ENCODE measurements around the gene AFM.
"Not testable (repeated sequence)": the region's sequence is repeated elsewhere in the genome, so short reads cannot be mapped to it uniquely, and the experiment has no call there.

Gene AFM

DNA sequence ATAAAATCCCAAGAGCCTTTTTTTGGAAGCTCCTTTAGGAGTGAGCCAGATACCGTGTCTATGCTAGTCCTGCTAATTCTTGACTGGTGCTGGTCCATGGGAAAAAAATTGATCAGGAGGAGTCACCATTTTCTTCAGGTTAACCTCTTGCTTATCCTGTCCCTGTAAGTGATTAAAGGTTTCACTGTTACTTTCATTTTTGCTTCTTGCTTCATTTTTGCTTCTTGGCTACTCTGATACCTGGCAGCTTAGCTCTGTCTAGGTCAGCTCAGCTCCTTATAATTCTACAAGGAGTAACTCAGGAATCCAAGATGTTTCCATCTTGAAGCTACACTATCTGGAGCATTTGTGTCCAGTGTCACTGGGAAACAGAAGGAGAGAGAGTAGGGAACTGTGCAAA is 45.7 kb downstream of the AFM start:
- Histone ChIP-seq H3K4me1 (no peaks in the 10 kb centered on the region), H3K4me2 (no peak overlapping the region), H3K4me3 (no peak overlapping the region), H3K36me3 (no peaks in the 10 kb centered on the region), H4K20me1 (no peaks in the 10 kb centered on the region), H3K9ac (no peak overlapping the region), H3K27me3 (no peaks in the 10 kb centered on the region), H3K27ac (no peak overlapping the region), H3K9me3 (no peaks in the 10 kb centered on the region)
- no peak for TF ChIP-seq Cebpa-rat (IDR thresholded peaks at IDR 0.05)

- H3K9ac ChIP-seq, result no peak overlapping the region
- no peaks in the 10 kb centered on the region for H3K27me3 ChIP-seq
- no peak overlapping the region for H3K4me3 ChIP-seq
- no peak overlapping the region for H3K27ac ChIP-seq
- no peak overlapping the region for H3K4me2 ChIP-seq
- TF ChIP-seq Cebpa-rat (IDR thresholded peaks at IDR 0.05), result no peak
- no peaks in the 10 kb centered on the region for H3K36me3 ChIP-seq
- no peaks in the 10 kb centered on the region for H3K9me3 ChIP-seq
- no peaks in the 10 kb centered on the region for H3K4me1 ChIP-seq
- no peaks in the 10 kb centered on the region for H4K20me1 ChIP-seq
Observed at GRCh38 chr4:73528171-73528570, 46.6 kb downstream of the AFM start.

DNA sequence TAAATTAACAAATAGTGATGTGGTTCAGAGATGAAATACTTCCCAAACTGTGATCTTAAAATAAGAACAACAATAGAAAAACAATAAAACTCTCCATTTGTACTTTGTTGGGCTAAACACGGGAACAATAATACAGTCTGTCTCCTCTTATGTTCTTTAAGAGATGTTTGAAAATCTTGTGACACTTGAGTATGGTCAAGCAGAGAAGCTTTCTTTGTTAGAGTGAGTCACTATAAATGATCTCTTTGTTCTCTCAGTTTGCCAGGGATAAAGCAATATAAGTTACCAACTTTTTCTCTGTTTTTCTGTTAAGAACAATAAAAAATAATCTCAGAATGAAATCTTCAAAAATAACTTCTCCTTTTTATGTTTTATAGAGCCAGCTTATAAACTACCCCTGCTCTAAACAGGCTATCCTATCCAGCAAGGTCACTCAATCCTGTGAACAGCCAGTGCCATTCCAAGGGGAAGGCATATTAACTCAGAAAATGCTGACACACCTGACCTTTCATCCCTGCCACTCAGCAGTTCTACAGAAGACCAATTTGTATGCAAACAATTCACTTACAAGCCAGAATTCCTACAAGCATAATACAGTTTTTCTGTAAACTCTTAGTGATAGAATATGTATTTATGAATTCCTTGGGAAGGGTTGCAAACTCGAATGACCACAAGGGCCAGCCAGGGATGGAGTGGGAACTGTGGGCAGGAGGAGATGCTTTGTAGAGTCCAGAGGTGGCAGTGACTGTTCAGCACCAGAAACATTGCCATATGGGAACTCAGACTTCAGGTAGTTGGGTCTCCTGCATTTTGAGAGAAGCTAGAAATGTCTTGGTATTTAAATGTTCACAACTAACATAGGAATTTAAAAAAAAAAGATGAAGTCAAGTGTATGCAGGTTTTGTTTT is 52.2 kb downstream of the AFM start:
- no peak overlapping the region for H3K9ac ChIP-seq
- no peaks in the 10 kb centered on the region for H3K4me1 ChIP-seq
- no peaks in the 10 kb centered on the region for H3K36me3 ChIP-seq
- H3K4me2 ChIP-seq, result no peak overlapping the region
- no peak for TF ChIP-seq Cebpa-rat (IDR thresholded peaks at IDR 0.05)
- no peak overlapping the region for H3K27ac ChIP-seq
- H4K20me1 ChIP-seq, result no peaks in the 10 kb centered on the region
- H3K27me3 ChIP-seq, result no peaks in the 10 kb centered on the region
- H3K9me3 ChIP-seq, result no peaks in the 10 kb centered on the region
- H3K4me3 ChIP-seq, result no peak overlapping the region

- no peak overlapping the region for H3K4me3 ChIP-seq
- no peak overlapping the region for H3K4me2 ChIP-seq
- no peak overlapping the region for H3K27ac ChIP-seq
- H4K20me1 ChIP-seq, result no peaks in the 10 kb centered on the region
- no peaks in the 10 kb centered on the region for H3K36me3 ChIP-seq
- no peak for TF ChIP-seq Cebpa-rat (IDR thresholded peaks at IDR 0.05)
- no peaks in the 10 kb centered on the region for H3K9me3 ChIP-seq
- H3K27me3 ChIP-seq, result no peaks in the 10 kb centered on the region
- H3K4me1 ChIP-seq, result no peaks in the 10 kb centered on the region
- no peak overlapping the region for H3K9ac ChIP-seq
Observed at GRCh38 chr4:73538162-73538561, 56.6 kb downstream of the AFM start.

DNA sequence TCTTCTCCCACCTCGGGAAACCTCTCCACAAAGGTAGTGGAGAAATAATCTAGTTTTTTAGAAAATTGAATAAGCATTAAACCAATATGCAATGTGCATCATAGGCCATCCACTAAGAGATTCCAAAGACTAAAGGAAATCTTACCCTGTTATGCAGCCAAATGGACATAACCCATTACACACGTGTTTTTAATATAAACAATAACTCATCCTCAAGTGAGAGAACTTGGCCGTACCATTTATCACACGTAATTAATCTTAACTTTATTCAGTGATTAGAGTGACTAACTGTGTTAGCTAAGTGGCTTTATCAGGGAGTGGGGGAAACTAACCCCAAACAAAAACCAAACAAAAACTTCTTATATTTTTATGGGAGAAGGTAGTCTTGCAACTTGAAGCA is 57.8 kb downstream of the AFM start:
- Histone ChIP-seq H3K4me2 (no peak overlapping the region), H3K9me3 (no peaks in the 10 kb centered on the region), H3K4me1 (no peaks in the 10 kb centered on the region), H3K27ac (no peak overlapping the region), H3K9ac (no peak overlapping the region), H3K36me3 (no peaks in the 10 kb centered on the region), H3K27me3 (no peaks in the 10 kb centered on the region), H3K4me3 (no peak overlapping the region), H4K20me1 (no peaks in the 10 kb centered on the region)
- TF ChIP-seq Cebpa-rat (IDR thresholded peaks at IDR 0.05), result no peak

- H3K4me2 ChIP-seq, result no peak overlapping the region
- H3K9me3 ChIP-seq, result no peaks in the 10 kb centered on the region
- H3K9ac ChIP-seq, result no peak overlapping the region
- no peaks in the 10 kb centered on the region for H4K20me1 ChIP-seq
- H3K4me1 ChIP-seq, result no peaks in the 10 kb centered on the region
- H3K27ac ChIP-seq, result no peak overlapping the region
- H3K27me3 ChIP-seq, result no peaks in the 10 kb centered on the region
- no peaks in the 10 kb centered on the region for H3K36me3 ChIP-seq
- TF ChIP-seq Cebpa-rat (IDR thresholded peaks at IDR 0.05), result no peak
- no peak overlapping the region for H3K4me3 ChIP-seq
Observed at GRCh38 chr4:73540826-73541225, 59.3 kb downstream of the AFM start.

- Histone ChIP-seq H3K9ac (no peak overlapping the region), H3K9me3 (no peaks in the 10 kb centered on the region), H3K4me2 (no peak overlapping the region), H3K36me3 (no peaks in the 10 kb centered on the region), H3K27ac (no peak overlapping the region), H3K27me3 (no peaks in the 10 kb centered on the region), H3K4me1 (no peaks in the 10 kb centered on the region), H3K4me3 (no peak overlapping the region), H4K20me1 (no peaks in the 10 kb centered on the region)
- no peak for TF ChIP-seq Cebpa-rat (IDR thresholded peaks at IDR 0.05)
Observed at GRCh38 chr4:73541251-73541650, 59.7 kb downstream of the AFM start.

DNA sequence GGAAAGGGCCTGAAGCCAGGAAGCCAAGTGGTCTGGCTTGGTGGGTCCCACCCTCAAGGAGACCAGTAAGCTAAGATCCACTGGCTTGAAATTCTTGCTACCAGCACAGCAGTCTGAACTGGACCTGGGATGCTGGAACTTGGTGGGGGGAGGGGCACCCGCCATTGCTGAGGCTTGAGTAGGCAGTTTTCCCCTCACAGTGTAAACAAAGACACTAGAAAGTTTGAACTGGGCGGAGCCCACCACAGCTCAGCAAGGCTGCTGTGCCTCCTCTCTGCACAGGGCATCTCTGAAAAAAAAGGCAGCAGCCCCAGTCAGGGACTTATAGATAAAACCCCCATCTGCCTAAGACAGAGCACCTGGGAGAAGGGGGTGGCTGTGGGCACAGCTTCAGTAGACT is 63.1 kb downstream of the AFM start:
- no peak overlapping the region for H3K4me3 ChIP-seq
- no peaks in the 10 kb centered on the region for H3K9me3 ChIP-seq
- no peaks in the 10 kb centered on the region for H4K20me1 ChIP-seq
- no peak overlapping the region for H3K4me2 ChIP-seq
- no peaks in the 10 kb centered on the region for H3K36me3 ChIP-seq
- H3K27ac ChIP-seq, result no peak overlapping the region
- no peaks in the 10 kb centered on the region for H3K4me1 ChIP-seq
- no peak overlapping the region for H3K9ac ChIP-seq
- no peaks in the 10 kb centered on the region for H3K27me3 ChIP-seq
- TF ChIP-seq Cebpa-rat (IDR thresholded peaks at IDR 0.05), result no peak

- H3K36me3 ChIP-seq, H3K9ac ChIP-seq, H4K20me1 ChIP-seq, H3K27me3 ChIP-seq, H3K9me3 ChIP-seq, H3K4me1 ChIP-seq, H3K4me2 ChIP-seq, H3K27ac ChIP-seq, H3K4me3 ChIP-seq: not testable (repeated sequence)
Observed at GRCh38 chr4:73550865-73551264, 69.3 kb downstream of the AFM start.
